Caco-2 (cell line): ENCODE measurements around the gene CDPF1. TPM values are rescaled to one million over a fixed set of nuclear protein-coding genes. Genes with fewer than 3 reads are reported as not detected.

Experiments used
- BruUV-seq: library from RNA; stranded (reverse); fragments of 400-500 nt; replicated peaks from 2 replicates; lab custom pipeline; 2021; lab: Mats Ljungman, UMichigan
- CTCF ChIA-PET: fragments of 300-600 bp; sonication (Branson Sonifier 250); formaldehyde crosslinking; loops from one replicate; lab custom pipeline; 2022; ENCODE audit warnings: antibody characterized with exemption; lab: Charles Lee
- POLR2A ChIA-PET: fragments of 300-600 bp; sonication (Branson Sonifier 250); formaldehyde crosslinking; loops from one replicate; lab custom pipeline; 2022; ENCODE audit warnings: antibody characterized with exemption; lab: Charles Lee
- DNase-seq, 2 experiments: peaks; one replicate each; pipeline versions ENCODE4 v3.0.0 to v3.0.0-alpha.2; 2020 to 2022
- H3K27me3 ChIP-seq: replicated peaks from 2 replicates; pipeline ENCODE4 v1.6.0; 2011; ENCODE audit warnings: low read length; ENCODE audit not compliant: control insufficient read depth, insufficient read depth
- H3K36me3 ChIP-seq: 2 replicates; pipeline ENCODE4 v1.5.1; 2011; ENCODE audit warnings: low read length; ENCODE audit not compliant: control insufficient read depth, insufficient read depth
- H3K4me1 ChIP-seq: fragments of 250-450 bp; sonication (Bioruptor Pico); 2 replicates; pipeline ENCODE4 v1.5.1; 2020; ENCODE audit warnings: mild to moderate bottlenecking
- H3K4me3 ChIP-seq: 2 replicates; pipeline ENCODE4 v1.5.1; 2011; ENCODE audit warnings: low read depth, mild to moderate bottlenecking, control low read depth, low read length
- H3K9me3 ChIP-seq: fragments of 250-450 bp; sonication (Bioruptor Pico); 2 replicates; pipeline ENCODE4 v1.5.1; 2020; ENCODE audit warnings: mild to moderate bottlenecking, moderate library complexity
- H3K27ac Mint-ChIP-seq: one replicate; pipeline ENCODE4 v1.8.0; 2022; ENCODE audit warnings: mixed read lengths; ENCODE audit not compliant: unreplicated experiment
- H3K27me3 Mint-ChIP-seq: one replicate; pipeline ENCODE4 v1.8.0; 2022; ENCODE audit warnings: mixed read lengths; ENCODE audit not compliant: insufficient read depth, unreplicated experiment
- H3K36me3 Mint-ChIP-seq: one replicate; pipeline ENCODE4 v1.8.0; 2022; ENCODE audit warnings: mild to moderate bottlenecking, mixed read lengths; ENCODE audit not compliant: insufficient read depth, unreplicated experiment
- H3K4me1 Mint-ChIP-seq: one replicate; pipeline ENCODE4 v1.8.0; 2022; ENCODE audit warnings: low read depth, mixed read lengths; ENCODE audit not compliant: unreplicated experiment
- H3K4me3 Mint-ChIP-seq: one replicate; pipeline ENCODE4 v1.8.0; 2022; ENCODE audit warnings: mild to moderate bottlenecking, moderate library complexity, mixed read lengths; ENCODE audit not compliant: unreplicated experiment
- H3K9me3 Mint-ChIP-seq: one replicate; pipeline ENCODE4 v1.8.0; 2022; ENCODE audit warnings: mixed read lengths; ENCODE audit not compliant: unreplicated experiment
- intact Hi-C: fragments of 100-400 bp; cut with micrococcal nuclease; formaldehyde crosslinking; loops from one replicate; pipeline ENCODE4 v1.10.0; 2022; ENCODE audit not compliant: unreplicated experiment
- total RNA-seq: library from RNA; stranded (reverse); gene quantifications from 2 replicates; pipeline ENCODE4 v1.2.3, GENCODE V29; 2022
- TF ChIP-seq, protein P1 (sequence below), 2 experiments: fragments of 200-600 bp in 1 of 2; IDR thresholded peaks; 1 replicate in 1 of 2; 2 replicates in 1 of 2; pipeline versions ENCODE4 v1.5.1 to v1.8.0; 2011 to 2022; ENCODE audit warnings: antibody characterized with exemption in 1 of 2, control low read depth in 1 of 2, inconsistent platforms in 1 of 2, low read depth in 1 of 2, low read length in 1 of 2, mild to moderate bottlenecking in 1 of 2, moderate library complexity in 1 of 2; ENCODE audit not compliant: insufficient read depth in 1 of 2, severe bottlenecking in 1 of 2, unreplicated experiment in 1 of 2

Gene CDPF1
- total RNA-seq, 1 experiment from 2014 or later, result 7.2 TPM

DNA sequence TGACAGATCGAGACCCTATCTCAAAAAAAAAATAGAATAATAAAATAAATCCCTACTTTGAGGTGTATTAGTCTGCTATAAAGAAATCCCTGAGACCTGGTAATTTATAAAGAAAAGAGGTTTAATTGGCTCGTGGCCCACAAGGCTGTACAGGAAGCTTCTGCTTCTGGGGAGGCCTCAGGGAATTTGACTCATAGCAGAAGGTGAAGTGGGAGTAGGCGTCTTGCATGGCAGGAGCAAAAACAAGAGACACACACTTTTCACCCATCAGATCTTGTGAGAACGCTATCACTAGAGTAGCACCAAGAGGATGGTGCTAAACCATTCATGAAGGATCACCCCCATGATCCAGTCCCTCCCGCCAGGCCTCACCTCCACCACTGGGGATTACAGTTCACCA is 29.2 kb downstream of the CDPF1 start:
- intact Hi-C loops, result no loop called here
- H3K27me3 ChIP-seq, result no peaks in the 10 kb centered on the region
- CTCF ChIA-PET, result no interaction called here
- no peaks in the 10 kb centered on the region for H3K9me3 ChIP-seq
- TF ChIP-seq, protein P1, sequence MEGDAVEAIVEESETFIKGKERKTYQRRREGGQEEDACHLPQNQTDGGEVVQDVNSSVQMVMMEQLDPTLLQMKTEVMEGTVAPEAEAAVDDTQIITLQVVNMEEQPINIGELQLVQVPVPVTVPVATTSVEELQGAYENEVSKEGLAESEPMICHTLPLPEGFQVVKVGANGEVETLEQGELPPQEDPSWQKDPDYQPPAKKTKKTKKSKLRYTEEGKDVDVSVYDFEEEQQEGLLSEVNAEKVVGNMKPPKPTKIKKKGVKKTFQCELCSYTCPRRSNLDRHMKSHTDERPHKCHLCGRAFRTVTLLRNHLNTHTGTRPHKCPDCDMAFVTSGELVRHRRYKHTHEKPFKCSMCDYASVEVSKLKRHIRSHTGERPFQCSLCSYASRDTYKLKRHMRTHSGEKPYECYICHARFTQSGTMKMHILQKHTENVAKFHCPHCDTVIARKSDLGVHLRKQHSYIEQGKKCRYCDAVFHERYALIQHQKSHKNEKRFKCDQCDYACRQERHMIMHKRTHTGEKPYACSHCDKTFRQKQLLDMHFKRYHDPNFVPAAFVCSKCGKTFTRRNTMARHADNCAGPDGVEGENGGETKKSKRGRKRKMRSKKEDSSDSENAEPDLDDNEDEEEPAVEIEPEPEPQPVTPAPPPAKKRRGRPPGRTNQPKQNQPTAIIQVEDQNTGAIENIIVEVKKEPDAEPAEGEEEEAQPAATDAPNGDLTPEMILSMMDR (IDR thresholded peaks at IDR 0.05; ENCODE audit: insufficient read depth in 1 of 2, low read depth in 1 of 2, low read length in 1 of 2, severe bottlenecking in 1 of 2, unreplicated experiment in 1 of 2), result no peak
- no peaks in the 10 kb centered on the region for H3K27me3 Mint-ChIP-seq
- DNase-seq, result no peak
- no peaks in the 10 kb centered on the region for H3K4me1 ChIP-seq
- H3K4me1 Mint-ChIP-seq, result no peaks in the 10 kb centered on the region
- no peaks in the 10 kb centered on the region for H3K36me3 ChIP-seq
- H3K4me3 ChIP-seq, result no peak overlapping the region
- H3K9me3 Mint-ChIP-seq, result peaks cover 5% of the 10 kb centered on the region
- H3K27ac Mint-ChIP-seq, result no peak overlapping the region
- no TSS peak for BruUV-seq
- POLR2A ChIA-PET, result no interaction called here
- H3K36me3 Mint-ChIP-seq, result peaks cover 9% of the 10 kb centered on the region
- no peak overlapping the region for H3K4me3 Mint-ChIP-seq

DNA sequence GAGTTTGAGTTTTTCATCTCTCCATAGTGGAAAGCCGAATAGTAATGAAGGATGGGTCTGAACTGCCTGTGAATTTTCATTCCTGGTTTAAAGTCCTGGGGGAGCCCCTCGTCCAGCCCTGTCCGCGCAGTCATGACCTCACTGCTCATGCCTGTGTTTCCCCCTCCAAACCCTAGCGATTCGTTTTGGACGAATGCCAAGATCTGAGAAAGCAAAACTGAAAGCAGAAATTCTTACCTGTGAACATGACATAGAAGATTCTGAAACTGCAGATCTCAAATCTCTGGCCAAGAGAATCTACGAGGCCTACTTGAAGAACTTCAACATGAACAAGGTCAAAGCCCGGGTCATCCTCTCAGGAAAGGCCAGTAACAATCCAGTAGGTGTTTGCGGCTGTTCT is 30.5 kb downstream of the CDPF1 start:
- Mint-ChIP-seq H3K27me3 (no peaks in the 10 kb centered on the region), H3K36me3 (peaks cover 5% of the 10 kb centered on the region), H3K27ac (no peak overlapping the region), H3K9me3 (no peaks in the 10 kb centered on the region), H3K4me3 (no peak overlapping the region), H3K4me1 (no peaks in the 10 kb centered on the region)
- TF ChIP-seq, protein P1 (IDR thresholded peaks at IDR 0.05; ENCODE audit: insufficient read depth in 1 of 2, low read depth in 1 of 2, low read length in 1 of 2, severe bottlenecking in 1 of 2, unreplicated experiment in 1 of 2), result no peak
- ChIA-PET CTCF (no interaction called here), POLR2A (no interaction called here)
- Histone ChIP-seq H3K36me3 (no peaks in the 10 kb centered on the region), H3K9me3 (no peaks in the 10 kb centered on the region), H3K4me1 (no peaks in the 10 kb centered on the region), H3K27me3 (no peaks in the 10 kb centered on the region), H3K4me3 (no peak overlapping the region)
- intact Hi-C loops, result no loop called here
- BruUV-seq, result no TSS peak
- DNase-seq, result no peak

DNA sequence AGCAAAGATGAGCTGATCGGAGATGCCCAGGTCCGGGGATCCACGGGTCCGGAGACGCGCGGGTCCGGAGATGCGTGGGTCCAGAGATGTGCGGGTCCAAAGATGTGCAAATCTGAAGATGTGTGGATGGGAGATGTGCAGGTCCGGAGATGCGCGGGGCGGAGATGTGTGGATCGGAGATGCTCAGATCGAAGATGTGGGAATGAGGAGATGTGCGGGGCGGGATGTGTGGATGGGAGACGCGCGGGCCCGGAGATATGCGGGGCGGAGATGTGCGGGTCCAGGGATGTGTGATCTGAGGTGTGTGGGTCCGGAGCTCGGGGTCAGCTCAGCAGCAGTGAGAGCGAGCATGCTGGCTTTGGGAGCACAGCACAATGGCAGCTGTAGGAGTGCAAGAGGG is 35.5 kb downstream of the CDPF1 start:
- intact Hi-C loops, result no loop called here
- TF ChIP-seq, protein P1 (IDR thresholded peaks at IDR 0.05; ENCODE audit: insufficient read depth in 1 of 2, low read depth in 1 of 2, low read length in 1 of 2, severe bottlenecking in 1 of 2, unreplicated experiment in 1 of 2), result no peak
- peaks cover 3% of the 10 kb centered on the region for H3K9me3 ChIP-seq
- no TSS peak for BruUV-seq
- H3K27ac Mint-ChIP-seq, result no peak overlapping the region
- peaks cover 9% of the 10 kb centered on the region for H3K9me3 Mint-ChIP-seq
- H3K4me1 Mint-ChIP-seq, result no peaks in the 10 kb centered on the region
- H3K27me3 ChIP-seq, result no peaks in the 10 kb centered on the region
- no peaks in the 10 kb centered on the region for H3K4me1 ChIP-seq
- CTCF ChIA-PET, result no interaction called here
- H3K4me3 Mint-ChIP-seq, result no peak overlapping the region
- no peaks in the 10 kb centered on the region for H3K36me3 ChIP-seq
- peaks cover 8% of the 10 kb centered on the region for H3K36me3 Mint-ChIP-seq
- no peak overlapping the region for H3K4me3 ChIP-seq
- POLR2A ChIA-PET, result no interaction called here
- DNase-seq, result no peak
- H3K27me3 Mint-ChIP-seq, result no peaks in the 10 kb centered on the region
